Measurements from ENCODE around the gene CYTH1. TPM values are rescaled to one million over a fixed set of nuclear protein-coding genes. Genes with fewer than 3 reads are reported as not detected.

CYTH1 gene
- total RNA-seq, 1 experiment from 2014 or later = 34.3 TPM

DNA sequence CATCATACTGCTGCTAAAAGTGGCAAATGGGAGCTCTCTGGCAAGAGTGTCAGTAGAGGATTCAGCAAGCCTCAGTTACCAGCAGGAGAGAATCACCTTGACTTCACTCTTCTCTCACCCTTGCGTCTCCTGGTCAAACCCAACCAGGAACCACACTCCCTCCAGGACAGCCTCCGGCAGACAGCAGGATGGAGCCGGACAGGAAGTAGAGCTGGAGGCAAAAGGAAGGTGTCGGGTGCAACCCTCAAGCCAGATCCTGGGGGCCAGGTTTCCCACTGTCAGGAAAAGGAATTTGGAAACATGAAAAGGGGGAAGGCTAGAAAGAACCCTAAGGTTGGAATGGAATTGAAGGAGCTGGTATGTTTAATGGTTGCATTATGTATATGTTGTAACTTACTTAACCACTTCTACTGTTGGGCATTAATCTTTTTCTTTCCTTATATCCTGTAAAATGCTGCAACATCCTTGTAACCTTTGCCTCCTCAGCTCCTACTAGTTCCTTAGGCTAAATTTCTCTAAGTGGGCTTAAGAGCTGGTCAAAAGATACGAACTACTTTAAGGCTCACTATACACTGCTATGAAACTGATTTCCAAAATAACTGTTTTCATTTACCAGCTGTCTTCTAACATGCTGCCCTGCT is 40.3 kb downstream of the CYTH1 start:
- H3K4me1 ChIP-seq (ENCODE audit: control insufficient read depth in 1 of 2, insufficient read depth in 2 of 2, low read length in 2 of 2) = peaks cover 16 to 25% of the 10 kb centered on the region in 2 experiments; a peak in 3 of 4 replicates
- H3K27ac ChIP-seq (ENCODE audit: low read depth, low read length) = no peak overlapping the region
- RAD21 ChIA-PET (ENCODE audit: low non-redundant PET in 1 of 2, low total read pairs in 2 of 2, uncharacterized antibody in 2 of 2, unreplicated experiment in 2 of 2) = no interaction called here
- H3K36me3 ChIP-seq (ENCODE audit: control insufficient read depth in 1 of 2, insufficient read depth in 2 of 2, low read length in 2 of 2) = no peaks in the 10 kb centered on the region
- ATAC-seq (no peak), DNase-seq (ENCODE audit: low read depth, low spot score) (no peak)
- no peak overlapping the region for H2AFZ ChIP-seq (ENCODE audit: low read depth, low read length, poor library complexity, severe bottlenecking)
- TF ChIP-seq ELF1 (IDR thresholded peaks at IDR 0.05; ENCODE audit: borderline replicate concordance, low read depth) (no peak), SIN3A (IDR thresholded peaks at IDR 0.05; ENCODE audit: low read depth) (no peak), EGR1 (IDR thresholded peaks at IDR 0.05; ENCODE audit: low read depth) (no peak), SP1 (IDR thresholded peaks at IDR 0.05; ENCODE audit: low read depth) (no peak)
- no peak overlapping the region for H3K9ac ChIP-seq (ENCODE audit: low read length)
- no peaks in the 10 kb centered on the region for H3K9me2 ChIP-seq (ENCODE audit: insufficient read depth)
- H3K4me3 ChIP-seq (replicated peaks in 1 of 2; ENCODE audit: low read depth in 1 of 2, low read length in 2 of 2) = no peak overlapping the region
- H4K20me1 ChIP-seq (ENCODE audit: insufficient read depth) = no peaks in the 10 kb centered on the region
- H3K79me2 ChIP-seq (ENCODE audit: insufficient read depth, low read length) = peaks cover 25% of the 10 kb centered on the region
- CTCF ChIA-PET = interaction anchor here (1.2 to 1.3 kb wide), 2 partner anchors 27 to 245 kb away, joined by 3 to 5 read pairs; no protein-coding TSS in a partner anchor
- POLR2A ChIA-PET = no interaction called here
- no peak overlapping the region for H3K4me2 ChIP-seq (ENCODE audit: low read length)
- no peaks in the 10 kb centered on the region for H3K9me3 ChIP-seq (ENCODE audit: control insufficient read depth in 1 of 2, insufficient read depth in 1 of 2, low read depth in 1 of 2, low read length in 2 of 2)
- intact Hi-C loops (cut with micrococcal nuclease) = no loop called here
- no TSS peak for BruUV-seq (replicated peaks)
- H3K27me3 ChIP-seq (ENCODE audit: insufficient read depth, low read length) = no peaks in the 10 kb centered on the region

DNA sequence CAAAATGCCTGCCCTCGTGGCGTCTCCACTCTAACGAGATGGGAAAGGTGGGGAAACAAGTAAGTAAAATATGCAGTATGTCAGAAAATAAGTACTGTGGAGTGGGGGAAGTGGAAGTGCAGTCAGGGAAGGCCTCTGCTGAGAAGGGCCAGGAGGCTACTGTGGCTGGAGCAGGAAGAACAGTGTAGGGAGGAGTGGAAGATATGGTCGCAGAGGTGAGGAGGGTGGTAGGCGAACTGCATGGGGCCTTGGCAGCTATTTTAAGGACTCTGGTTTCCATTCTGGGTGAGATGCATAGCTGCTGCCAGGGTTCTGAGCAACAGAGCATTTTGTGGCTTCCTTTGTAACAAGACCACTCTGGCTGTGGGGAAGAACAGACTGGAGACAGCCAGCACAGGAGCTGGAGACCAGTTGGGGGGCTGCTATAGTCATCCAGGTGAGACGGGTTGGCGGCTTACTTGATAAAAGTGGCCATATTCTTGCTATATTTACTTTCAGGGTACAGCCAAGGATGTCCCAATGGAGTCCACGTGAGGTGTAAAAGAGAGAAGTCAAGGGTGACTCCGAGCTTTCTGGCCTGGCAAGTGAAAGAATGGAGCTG is 42.6 kb downstream of the CYTH1 start:
- no peak overlapping the region for H3K9ac ChIP-seq (ENCODE audit: low read length)
- no peak for DNase-seq (ENCODE audit: low read depth, low spot score)
- no peaks in the 10 kb centered on the region for H3K9me2 ChIP-seq (ENCODE audit: insufficient read depth)
- no peak overlapping the region for H3K4me3 ChIP-seq (replicated peaks in 1 of 2; ENCODE audit: low read depth in 1 of 2, low read length in 2 of 2)
- H3K27me3 ChIP-seq (ENCODE audit: insufficient read depth, low read length) = no peaks in the 10 kb centered on the region
- H3K79me2 ChIP-seq (ENCODE audit: insufficient read depth, low read length) = peaks cover 33% of the 10 kb centered on the region
- H2AFZ ChIP-seq (ENCODE audit: low read depth, low read length, poor library complexity, severe bottlenecking) = no peak overlapping the region
- intact Hi-C loops (cut with micrococcal nuclease) = no loop called here
- H3K9me3 ChIP-seq (ENCODE audit: control insufficient read depth in 1 of 2, insufficient read depth in 1 of 2, low read depth in 1 of 2, low read length in 2 of 2) = no peaks in the 10 kb centered on the region
- RAD21 ChIA-PET (ENCODE audit: low non-redundant PET in 1 of 2, low total read pairs in 2 of 2, uncharacterized antibody in 2 of 2, unreplicated experiment in 2 of 2) = no interaction called here
- no peaks in the 10 kb centered on the region for H4K20me1 ChIP-seq (ENCODE audit: insufficient read depth)
- CTCF ChIA-PET = no interaction called here
- POLR2A ChIA-PET = no interaction called here
- BruUV-seq (replicated peaks) = no TSS peak
- H3K4me2 ChIP-seq (ENCODE audit: low read length) = no peak overlapping the region
- H3K36me3 ChIP-seq (ENCODE audit: control insufficient read depth in 1 of 2, insufficient read depth in 2 of 2, low read length in 2 of 2) = no peaks in the 10 kb centered on the region
- peaks cover 20 to 28% of the 10 kb centered on the region in 2 experiments for H3K4me1 ChIP-seq (ENCODE audit: control insufficient read depth in 1 of 2, insufficient read depth in 2 of 2, low read length in 2 of 2)
- no peak for ATAC-seq
- H3K27ac ChIP-seq (ENCODE audit: low read depth, low read length) = no peak overlapping the region
- TF ChIP-seq SIN3A (IDR thresholded peaks at IDR 0.05; ENCODE audit: low read depth) (no peak), SRF (IDR thresholded peaks at IDR 0.05; ENCODE audit: low read depth) (no peak), EZH2phosphoT487 (IDR thresholded peaks at IDR 0.05; ENCODE audit: borderline replicate concordance) (no peak), EZH2 (IDR thresholded peaks at IDR 0.05) (no peak), CEBPB (IDR thresholded peaks at IDR 0.05; ENCODE audit: low read depth) (no peak), FOSL1 (IDR thresholded peaks at IDR 0.05; ENCODE audit: low read depth) (no peak), POLR2AphosphoS5 (IDR thresholded peaks at IDR 0.05; ENCODE audit: low read depth, low read length) (no peak), JUND (IDR thresholded peaks at IDR 0.05) (no peak), RAD21 (IDR thresholded peaks at IDR 0.05; ENCODE audit: low read depth) (no peak), POLR2A (IDR thresholded peaks at IDR 0.05; ENCODE audit: borderline replicate concordance, extremely low read depth, insufficient read depth, insufficient read length) (no peak), TCF7L2 (IDR thresholded peaks at IDR 0.05; ENCODE audit: borderline replicate concordance, extremely low read depth, insufficient read depth, insufficient read length) (no peak), ELF1 (IDR thresholded peaks at IDR 0.05; ENCODE audit: borderline replicate concordance, low read depth) (no peak), SP1 (IDR thresholded peaks at IDR 0.05; ENCODE audit: low read depth) (no peak)
- TF ChIP-seq, protein P1, sequence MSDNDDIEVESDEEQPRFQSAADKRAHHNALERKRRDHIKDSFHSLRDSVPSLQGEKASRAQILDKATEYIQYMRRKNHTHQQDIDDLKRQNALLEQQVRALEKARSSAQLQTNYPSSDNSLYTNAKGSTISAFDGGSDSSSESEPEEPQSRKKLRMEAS (IDR thresholded peaks at IDR 0.05) = no peak
- TF ChIP-seq, protein P2, sequence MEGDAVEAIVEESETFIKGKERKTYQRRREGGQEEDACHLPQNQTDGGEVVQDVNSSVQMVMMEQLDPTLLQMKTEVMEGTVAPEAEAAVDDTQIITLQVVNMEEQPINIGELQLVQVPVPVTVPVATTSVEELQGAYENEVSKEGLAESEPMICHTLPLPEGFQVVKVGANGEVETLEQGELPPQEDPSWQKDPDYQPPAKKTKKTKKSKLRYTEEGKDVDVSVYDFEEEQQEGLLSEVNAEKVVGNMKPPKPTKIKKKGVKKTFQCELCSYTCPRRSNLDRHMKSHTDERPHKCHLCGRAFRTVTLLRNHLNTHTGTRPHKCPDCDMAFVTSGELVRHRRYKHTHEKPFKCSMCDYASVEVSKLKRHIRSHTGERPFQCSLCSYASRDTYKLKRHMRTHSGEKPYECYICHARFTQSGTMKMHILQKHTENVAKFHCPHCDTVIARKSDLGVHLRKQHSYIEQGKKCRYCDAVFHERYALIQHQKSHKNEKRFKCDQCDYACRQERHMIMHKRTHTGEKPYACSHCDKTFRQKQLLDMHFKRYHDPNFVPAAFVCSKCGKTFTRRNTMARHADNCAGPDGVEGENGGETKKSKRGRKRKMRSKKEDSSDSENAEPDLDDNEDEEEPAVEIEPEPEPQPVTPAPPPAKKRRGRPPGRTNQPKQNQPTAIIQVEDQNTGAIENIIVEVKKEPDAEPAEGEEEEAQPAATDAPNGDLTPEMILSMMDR (IDR thresholded peaks at IDR 0.05 in 2 of 3, conservative IDR thresholded peaks at IDR 0.05 in 1 of 3; ENCODE audit: borderline replicate concordance in 1 of 3, insufficient read depth in 1 of 3, low read depth in 2 of 3, low read length in 2 of 3) = no peak
- TF ChIP-seq, protein P3, sequence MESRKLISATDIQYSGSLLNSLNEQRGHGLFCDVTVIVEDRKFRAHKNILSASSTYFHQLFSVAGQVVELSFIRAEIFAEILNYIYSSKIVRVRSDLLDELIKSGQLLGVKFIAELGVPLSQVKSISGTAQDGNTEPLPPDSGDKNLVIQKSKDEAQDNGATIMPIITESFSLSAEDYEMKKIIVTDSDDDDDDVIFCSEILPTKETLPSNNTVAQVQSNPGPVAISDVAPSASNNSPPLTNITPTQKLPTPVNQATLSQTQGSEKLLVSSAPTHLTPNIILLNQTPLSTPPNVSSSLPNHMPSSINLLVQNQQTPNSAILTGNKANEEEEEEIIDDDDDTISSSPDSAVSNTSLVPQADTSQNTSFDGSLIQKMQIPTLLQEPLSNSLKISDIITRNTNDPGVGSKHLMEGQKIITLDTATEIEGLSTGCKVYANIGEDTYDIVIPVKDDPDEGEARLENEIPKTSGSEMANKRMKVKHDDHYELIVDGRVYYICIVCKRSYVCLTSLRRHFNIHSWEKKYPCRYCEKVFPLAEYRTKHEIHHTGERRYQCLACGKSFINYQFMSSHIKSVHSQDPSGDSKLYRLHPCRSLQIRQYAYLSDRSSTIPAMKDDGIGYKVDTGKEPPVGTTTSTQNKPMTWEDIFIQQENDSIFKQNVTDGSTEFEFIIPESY (IDR thresholded peaks at IDR 0.05; ENCODE audit: extremely low read depth, insufficient replicate concordance, low read length) = no peak

Data from HCT116 (cell line).